HepG2 (cell line): ENCODE results near the gene BAHCC1. TPM values are rescaled to one million over a fixed set of nuclear protein-coding genes. Genes with fewer than 3 reads are reported as not detected.

Experiments used
- ATAC-seq: fragments of 200-7000 bp; cut with Tn5 transposase; 3 replicates; pipeline ENCODE4 v1.9.1; 2020; ENCODE audit warnings: mild to moderate bottlenecking, moderate library complexity
- BruUV-seq: library from RNA; stranded (reverse); fragments of 400-500 nt; replicated peaks from 2 replicates; lab custom pipeline; 2021; lab: Mats Ljungman, UMichigan
- CTCF ChIA-PET: fragments of 300-600 bp; formaldehyde crosslinking; extraction: SDS; loops from one replicate; lab custom pipeline; 2021; ENCODE audit warnings: low total read pairs, inconsistent platforms, low intra/inter-chr PET ratio; lab: Yijun Ruan, JAX
- POLR2A ChIA-PET: fragments of 350-600 bp; sonication (Branson Sonifier 250); formaldehyde crosslinking; loops from one replicate; lab custom pipeline; 2020; ENCODE audit warnings: antibody characterized with exemption, inconsistent platforms; lab: Yijun Ruan, JAX
- DNase-seq: peaks from one replicate; pipeline ENCODE4 v3.0.0-alpha.2; 2015; ENCODE audit warnings: low spot score
- FAIRE-seq: peaks from 3 replicates; lab custom pipeline; 2011; peaks lifted over from hg19 to GRCh38; lab: Jason Lieb, UNC
- H2AFZ ChIP-seq: one replicate; pipeline ENCODE4 v1.6.1; 2011; ENCODE audit warnings: low read length, inconsistent platforms
- H3K27ac ChIP-seq: fragments of 300-600 bp; 3 replicates; pipeline ENCODE4 v1.8.0; 2011; ENCODE audit warnings: mixed run types, mild to moderate bottlenecking, mixed read lengths, low read length, inconsistent platforms; ENCODE audit not compliant: insufficient read depth; ENCODE audit errors: extremely low read length
- H3K27me3 ChIP-seq, 2 experiments: fragments of 200-600 bp in 1 of 2; 2 replicates in 1 of 2; 3 replicates in 1 of 2; pipeline versions ENCODE4 v1.6.0 to v1.8.0; 2011; ENCODE audit warnings: low read length in 2 of 2, mild to moderate bottlenecking in 2 of 2, moderate library complexity in 2 of 2, inconsistent platforms in 1 of 2; ENCODE audit not compliant: insufficient read depth in 2 of 2, control insufficient read depth in 1 of 2
- H3K36me3 ChIP-seq, 2 experiments: fragments of 200-600 bp in 1 of 2; replicated peaks in 1 of 2; 2 replicates in 1 of 2; 3 replicates in 1 of 2; pipeline versions ENCODE4 v1.5.1 to v1.8.0; 2011; ENCODE audit warnings: low read length in 2 of 2, inconsistent platforms in 1 of 2; ENCODE audit not compliant: insufficient read depth in 2 of 2, control insufficient read depth in 1 of 2
- H3K4me1 ChIP-seq: 2 replicates; pipeline ENCODE4 v1.5.1; 2012; ENCODE audit warnings: low read length, inconsistent platforms; ENCODE audit not compliant: insufficient read depth
- H3K4me2 ChIP-seq: 2 replicates; pipeline ENCODE4 v1.6.0; 2011; ENCODE audit warnings: low read depth, low read length, inconsistent platforms
- H3K4me3 ChIP-seq, 3 experiments: fragments of 200-600 bp in 1 of 3; sonication (generic), shearing (Covaris generic) in 1 of 3; replicated peaks in 1 of 3; 2 replicates each; pipeline ENCODE4 v1.5.1; 2011 to 2016; ENCODE audit warnings: low read length in 3 of 3, inconsistent platforms in 2 of 3, low read depth in 2 of 3, mild to moderate bottlenecking in 2 of 3, control low read depth in 1 of 3, mixed read lengths in 1 of 3; ENCODE audit not compliant: insufficient read depth in 1 of 3
- H3K79me2 ChIP-seq: one replicate; pipeline ENCODE4 v1.6.1; 2011; ENCODE audit warnings: low read length, inconsistent platforms; ENCODE audit not compliant: insufficient read depth
- H3K9ac ChIP-seq: 2 replicates; pipeline ENCODE4 v1.6.0; 2011; ENCODE audit warnings: mild to moderate bottlenecking, low read depth, low read length, inconsistent platforms; ENCODE audit not compliant: insufficient read depth
- H3K9me3 ChIP-seq: 2 replicates; pipeline ENCODE4 v1.5.1; 2012; ENCODE audit warnings: mild to moderate bottlenecking, low read length
- H4K20me1 ChIP-seq: 2 replicates; pipeline ENCODE4 v1.6.0; 2011; ENCODE audit warnings: inconsistent platforms, mild to moderate bottlenecking, low read length, moderate library complexity; ENCODE audit not compliant: insufficient read depth
- ELF4 ChIP-seq: sonication (generic); formaldehyde crosslinking; IDR thresholded peaks from 2 replicates; pipeline ENCODE4 v1.5.0; 2020; ENCODE audit warnings: missing genetic modification reagents, mild to moderate bottlenecking, moderate library complexity, borderline replicate concordance
- FOSL1 ChIP-seq: sonication (generic); formaldehyde crosslinking; IDR thresholded peaks from 2 replicates; pipeline ENCODE4 v1.9.0; 2021; ENCODE audit warnings: missing genetic modification reagents, borderline replicate concordance
- HINFP ChIP-seq: sonication (generic); formaldehyde crosslinking; IDR thresholded peaks from 2 replicates; pipeline ENCODE4 v1.4.0; 2020; ENCODE audit warnings: low read depth, mild to moderate bottlenecking, missing genetic modification reagents
- HNRNPUL1 ChIP-seq: fragments of 200-400 bp; formaldehyde crosslinking; IDR thresholded peaks from 2 replicates; pipeline ENCODE4 v1.6.1; 2017; ENCODE audit warnings: low read depth, mild to moderate bottlenecking, low read length, moderate library complexity
- KDM6A ChIP-seq: IDR thresholded peaks from 2 replicates; pipeline ENCODE4 v1.6.1; 2016; ENCODE audit warnings: low read depth
- TFE3 ChIP-seq: IDR thresholded peaks from 2 replicates; pipeline ENCODE4 v1.6.1; 2016
- ZNF281 ChIP-seq: sonication (generic); formaldehyde crosslinking; IDR thresholded peaks from 2 replicates; pipeline ENCODE4 v1.4.0; 2020; ENCODE audit warnings: missing genetic modification reagents, borderline replicate concordance
- ZNF329 ChIP-seq: sonication (generic); formaldehyde crosslinking; IDR thresholded peaks from 2 replicates; pipeline ENCODE4 v1.9.0; 2021; ENCODE audit warnings: low read depth, mild to moderate bottlenecking, missing genetic modification reagents
- ZNF337 ChIP-seq: sonication (generic); formaldehyde crosslinking; IDR thresholded peaks from 2 replicates; pipeline ENCODE4 v1.5.1; 2020; ENCODE audit warnings: missing genetic modification reagents, low read depth, mild to moderate bottlenecking, borderline replicate concordance
- ZNF775 ChIP-seq: sonication (generic); formaldehyde crosslinking; IDR thresholded peaks from 2 replicates; pipeline ENCODE4 v1.4.0; 2020; ENCODE audit warnings: missing genetic modification reagents, mild to moderate bottlenecking, moderate library complexity, borderline replicate concordance
- ZNF800 ChIP-seq: sonication (generic); formaldehyde crosslinking; IDR thresholded peaks from 2 replicates; pipeline ENCODE4 v1.4.0; 2020; ENCODE audit warnings: missing genetic modification reagents
- ZNF878 ChIP-seq: sonication (generic); formaldehyde crosslinking; IDR thresholded peaks from 2 replicates; pipeline ENCODE4 v1.8.1; 2023; ENCODE audit warnings: mild to moderate bottlenecking, missing genetic modification reagents, moderate library complexity
- WGBS: methylation state at CpG from one replicate; pipeline ENCODE4 v1.1.6; 2017; ENCODE audit warnings: low lambda C conversion rate; 5-methylcytosine and 5-hydroxymethylcytosine counted together
- in situ Hi-C: cut with HindIII; loops from 2 replicates; pipeline ENCODE4 v1.10.0; 2017; ENCODE audit warnings: low pct_unique_long_range_greater_than_20kb; ENCODE audit not compliant: extremely low pct_ligation_motif_present
- intact Hi-C: fragments of 100-400 bp; cut with micrococcal nuclease; formaldehyde crosslinking; loops from one replicate; pipeline ENCODE4 v1.10.0; 2022; ENCODE audit not compliant: unreplicated experiment
- polyA plus RNA-seq, 8 experiments: library from polyadenylated mRNA; depleted of rRNA in 3 of 8; stranded (reverse) in 7 of 8; unstranded in 1 of 8; fragments of >200 nt; fragmentation: Illumina TruSeq in 4 of 8; extraction: Trizol in 4 of 8; gene quantifications; 2 replicates each; pipeline versions ENCODE4 v1.2.1 to v1.2.3, GENCODE V29; 2011 to 2016; ENCODE audit warnings: low read depth in 4 of 8, missing spikeins in 1 of 8, mixed read lengths in 1 of 8; ENCODE audit not compliant: insufficient read depth in 1 of 8
- total RNA-seq, 5 experiments: library from RNA; depleted of rRNA; stranded (reverse); fragments of >200 nt; fragmentation: Illumina TruSeq; extraction: Trizol; gene quantifications; 2 replicates each; pipeline ENCODE4 v1.2.3, GENCODE V29; 2016; ENCODE audit warnings: low read depth in 1 of 5

BAHCC1 gene
- total and polyA plus RNA-seq, 2 of the 13 experiments (the other 11 are each of a cell fraction or from before 2014, with no cell fraction given): 1.4 to 1.7 TPM

GRCh38 chr17:81368161-81369022, 26.9 kb upstream of the BAHCC1 start:
- Histone ChIP-seq H3K9ac (no peak overlapping the region), H3K27ac (no peak overlapping the region), H3K27me3 (peaks cover 9 to 73% of the 10 kb centered on the region in 2 experiments; a peak in 4 of 5 replicates), H4K20me1 (no peaks in the 10 kb centered on the region)
- POLR2A ChIA-PET: no interaction called here
- no TSS peak for BruUV-seq
- CTCF ChIA-PET: no interaction called here
- in situ Hi-C loops: no loop called here
- FAIRE-seq: no peak
- TF ChIP-seq ELF4 (CRISPR knock-in tag): no peak
- TF ChIP-seq ZNF329: no peak
- TF ChIP-seq ZNF800: no peak
- TF ChIP-seq ZNF878: no peak
- TF ChIP-seq HNRNPUL1: no peak
- no peak for TF ChIP-seq ZNF775 (CRISPR knock-in tag)
- no peak for TF ChIP-seq TFE3 (CRISPR knock-in tag)
- no peak for TF ChIP-seq HINFP (CRISPR knock-in tag)
- TF ChIP-seq FOSL1 (CRISPR knock-in tag): no peak
- TF ChIP-seq KDM6A (CRISPR knock-in tag): no peak
- TF ChIP-seq ZNF337 (CRISPR knock-in tag): no peak
- no peak for TF ChIP-seq ZNF281 (CRISPR knock-in tag)
- TF ChIP-seq, all 625 proteins: peak for 0
- Histone ChIP-seq H3K4me3 (no peak overlapping the region), H2AFZ (no peak overlapping the region), H3K36me3 (no peaks in the 10 kb centered on the region), H3K9me3 (no peaks in the 10 kb centered on the region), H3K4me2 (no peak overlapping the region), H3K79me2 (no peaks in the 10 kb centered on the region), H3K4me1 (peaks cover 39% of the 10 kb centered on the region)
- intact Hi-C loops: no loop called here
- DNase-seq: no peak
- ATAC-seq: no peak
- WGBS: 54% methylated on average over 26 of the region's 32 CpGs
